Caco-2 (cell line): Measurements from ENCODE around the gene GNPTAB. TPM values are rescaled to one million over a fixed set of nuclear protein-coding genes. Genes with fewer than 3 reads are reported as not detected.

Experiments used
- BruUV-seq: library from RNA; stranded (reverse); fragments of 400-500 nt; replicated peaks from 2 replicates; lab custom pipeline; 2021; lab: Mats Ljungman, UMichigan
- CTCF ChIA-PET: fragments of 300-600 bp; sonication (Branson Sonifier 250); formaldehyde crosslinking; loops from one replicate; lab custom pipeline; 2022; ENCODE audit warnings: antibody characterized with exemption; lab: Charles Lee
- POLR2A ChIA-PET: fragments of 300-600 bp; sonication (Branson Sonifier 250); formaldehyde crosslinking; loops from one replicate; lab custom pipeline; 2022; ENCODE audit warnings: antibody characterized with exemption; lab: Charles Lee
- DNase-seq, 2 experiments: peaks; one replicate each; pipeline versions ENCODE4 v3.0.0 to v3.0.0-alpha.2; 2020 to 2022
- H3K27me3 ChIP-seq: replicated peaks from 2 replicates; pipeline ENCODE4 v1.6.0; 2011; ENCODE audit warnings: low read length; ENCODE audit not compliant: control insufficient read depth, insufficient read depth
- H3K36me3 ChIP-seq: 2 replicates; pipeline ENCODE4 v1.5.1; 2011; ENCODE audit warnings: low read length; ENCODE audit not compliant: control insufficient read depth, insufficient read depth
- H3K4me1 ChIP-seq: fragments of 250-450 bp; sonication (Bioruptor Pico); 2 replicates; pipeline ENCODE4 v1.5.1; 2020; ENCODE audit warnings: mild to moderate bottlenecking
- H3K4me3 ChIP-seq: 2 replicates; pipeline ENCODE4 v1.5.1; 2011; ENCODE audit warnings: low read depth, mild to moderate bottlenecking, control low read depth, low read length
- H3K9me3 ChIP-seq: fragments of 250-450 bp; sonication (Bioruptor Pico); 2 replicates; pipeline ENCODE4 v1.5.1; 2020; ENCODE audit warnings: mild to moderate bottlenecking, moderate library complexity
- H3K27ac Mint-ChIP-seq: one replicate; pipeline ENCODE4 v1.8.0; 2022; ENCODE audit warnings: mixed read lengths; ENCODE audit not compliant: unreplicated experiment
- H3K27me3 Mint-ChIP-seq: one replicate; pipeline ENCODE4 v1.8.0; 2022; ENCODE audit warnings: mixed read lengths; ENCODE audit not compliant: insufficient read depth, unreplicated experiment
- H3K36me3 Mint-ChIP-seq: one replicate; pipeline ENCODE4 v1.8.0; 2022; ENCODE audit warnings: mild to moderate bottlenecking, mixed read lengths; ENCODE audit not compliant: insufficient read depth, unreplicated experiment
- H3K4me1 Mint-ChIP-seq: one replicate; pipeline ENCODE4 v1.8.0; 2022; ENCODE audit warnings: low read depth, mixed read lengths; ENCODE audit not compliant: unreplicated experiment
- H3K4me3 Mint-ChIP-seq: one replicate; pipeline ENCODE4 v1.8.0; 2022; ENCODE audit warnings: mild to moderate bottlenecking, moderate library complexity, mixed read lengths; ENCODE audit not compliant: unreplicated experiment
- H3K9me3 Mint-ChIP-seq: one replicate; pipeline ENCODE4 v1.8.0; 2022; ENCODE audit warnings: mixed read lengths; ENCODE audit not compliant: unreplicated experiment
- intact Hi-C: fragments of 100-400 bp; cut with micrococcal nuclease; formaldehyde crosslinking; loops from one replicate; pipeline ENCODE4 v1.10.0; 2022; ENCODE audit not compliant: unreplicated experiment
- total RNA-seq: library from RNA; stranded (reverse); gene quantifications from 2 replicates; pipeline ENCODE4 v1.2.3, GENCODE V29; 2022
- TF ChIP-seq, protein P1 (sequence below), 2 experiments: fragments of 200-600 bp in 1 of 2; IDR thresholded peaks; 1 replicate in 1 of 2; 2 replicates in 1 of 2; pipeline versions ENCODE4 v1.5.1 to v1.8.0; 2011 to 2022; ENCODE audit warnings: antibody characterized with exemption in 1 of 2, control low read depth in 1 of 2, inconsistent platforms in 1 of 2, low read depth in 1 of 2, low read length in 1 of 2, mild to moderate bottlenecking in 1 of 2, moderate library complexity in 1 of 2; ENCODE audit not compliant: insufficient read depth in 1 of 2, severe bottlenecking in 1 of 2, unreplicated experiment in 1 of 2

The GNPTAB gene
- total RNA-seq, 1 experiment from 2014 or later, result 39.1 TPM

DNA sequence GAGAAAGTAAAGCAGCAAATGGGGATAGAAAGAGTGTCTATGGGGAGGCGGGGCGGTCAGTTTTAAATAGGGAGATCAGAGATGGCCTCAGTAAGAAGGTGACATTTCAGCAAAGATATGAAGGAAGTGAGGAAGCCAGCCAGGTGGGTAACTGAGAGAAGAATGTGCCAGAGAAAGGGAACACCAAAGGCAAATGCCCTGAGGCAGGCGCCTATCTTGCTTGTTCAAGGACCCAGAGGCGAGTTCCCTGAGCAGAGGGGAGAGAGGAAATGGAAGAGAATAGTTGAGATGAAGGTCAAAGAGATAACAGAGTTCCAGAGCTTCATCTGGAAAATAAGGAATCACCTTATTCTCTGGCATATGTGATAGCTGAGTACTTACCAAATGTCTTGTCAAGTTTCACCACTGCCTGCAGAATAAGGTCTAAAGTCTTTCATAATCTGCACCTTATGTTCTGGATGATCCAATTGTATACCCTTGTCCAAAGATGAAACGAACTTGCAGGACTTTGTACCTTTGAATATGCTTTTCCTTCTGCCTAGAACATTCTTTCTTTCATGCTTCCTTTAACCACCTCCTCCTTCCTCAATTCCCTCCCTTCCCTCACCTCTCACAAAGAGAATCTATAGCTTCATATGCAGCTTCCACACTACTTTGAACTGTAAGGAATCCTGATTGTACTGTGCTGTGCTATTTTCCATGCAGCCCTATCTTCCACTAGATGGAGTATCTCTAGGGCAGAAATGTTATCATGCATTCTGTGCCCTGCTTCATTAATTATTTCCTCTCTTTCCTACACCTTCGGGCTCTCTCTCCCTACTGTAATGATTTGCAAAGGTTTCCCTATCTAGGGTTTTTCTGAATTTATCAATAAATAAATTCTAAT is 38.5 kb downstream of the GNPTAB start:
- intact Hi-C loops, result loop anchor here (1.0 kb wide), 2 partner anchors 39 to 47 kb away; no protein-coding TSS in a partner anchor
- DNase-seq, result peak; percentile 14 to 55
- Mint-ChIP-seq H3K4me3 (no peak overlapping the region), H3K4me1 (peaks cover 16% of the 10 kb centered on the region), H3K27ac (no peak overlapping the region), H3K27me3 (no peaks in the 10 kb centered on the region), H3K36me3 (no peaks in the 10 kb centered on the region), H3K9me3 (no peaks in the 10 kb centered on the region)
- TF ChIP-seq, protein P1, sequence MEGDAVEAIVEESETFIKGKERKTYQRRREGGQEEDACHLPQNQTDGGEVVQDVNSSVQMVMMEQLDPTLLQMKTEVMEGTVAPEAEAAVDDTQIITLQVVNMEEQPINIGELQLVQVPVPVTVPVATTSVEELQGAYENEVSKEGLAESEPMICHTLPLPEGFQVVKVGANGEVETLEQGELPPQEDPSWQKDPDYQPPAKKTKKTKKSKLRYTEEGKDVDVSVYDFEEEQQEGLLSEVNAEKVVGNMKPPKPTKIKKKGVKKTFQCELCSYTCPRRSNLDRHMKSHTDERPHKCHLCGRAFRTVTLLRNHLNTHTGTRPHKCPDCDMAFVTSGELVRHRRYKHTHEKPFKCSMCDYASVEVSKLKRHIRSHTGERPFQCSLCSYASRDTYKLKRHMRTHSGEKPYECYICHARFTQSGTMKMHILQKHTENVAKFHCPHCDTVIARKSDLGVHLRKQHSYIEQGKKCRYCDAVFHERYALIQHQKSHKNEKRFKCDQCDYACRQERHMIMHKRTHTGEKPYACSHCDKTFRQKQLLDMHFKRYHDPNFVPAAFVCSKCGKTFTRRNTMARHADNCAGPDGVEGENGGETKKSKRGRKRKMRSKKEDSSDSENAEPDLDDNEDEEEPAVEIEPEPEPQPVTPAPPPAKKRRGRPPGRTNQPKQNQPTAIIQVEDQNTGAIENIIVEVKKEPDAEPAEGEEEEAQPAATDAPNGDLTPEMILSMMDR (IDR thresholded peaks at IDR 0.05; ENCODE audit: insufficient read depth in 1 of 2, low read depth in 1 of 2, low read length in 1 of 2, severe bottlenecking in 1 of 2, unreplicated experiment in 1 of 2), result peak in 1 of 2 experiments; percentile 44
- BruUV-seq, result no TSS peak
- ChIA-PET POLR2A (no interaction called here), CTCF (interaction anchor here (0.5 to 1.7 kb wide), 6 partner anchors 12 to 260 kb away, joined by 3 to 9 read pairs (median 4); partner anchors contain the start of gene GNPTAB)
- no peaks in the 10 kb centered on the region; the same call in 1 of the 2 replicates for H3K36me3 ChIP-seq
- H3K27me3 ChIP-seq, result no peaks in the 10 kb centered on the region
- H3K4me3 ChIP-seq, result no peak overlapping the region
- peaks cover 12% of the 10 kb centered on the region; the same call in 1 of the 2 replicates for H3K4me1 ChIP-seq
- H3K9me3 ChIP-seq, result no peaks in the 10 kb centered on the region

DNA sequence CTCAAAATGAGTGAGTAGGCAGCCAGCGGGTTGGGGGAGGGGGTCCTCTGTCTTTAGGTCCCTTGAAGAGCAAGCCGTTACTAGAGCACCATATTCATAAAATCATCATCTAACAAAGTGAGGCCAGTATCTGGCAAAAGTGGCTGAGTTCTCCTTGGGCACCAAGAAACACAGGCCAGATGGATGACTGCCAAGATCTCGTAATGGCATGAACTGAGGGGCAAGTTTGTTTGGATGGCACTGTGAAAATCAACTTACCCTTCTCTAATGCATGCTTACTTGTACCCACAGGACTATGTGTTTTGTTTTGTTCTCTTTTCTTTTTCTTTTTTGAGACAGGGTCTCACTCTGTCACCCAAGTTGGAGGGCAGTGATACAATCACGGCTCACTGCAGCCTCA is 41.6 kb downstream of the GNPTAB start:
- peaks cover 16% of the 10 kb centered on the region for H3K4me1 Mint-ChIP-seq
- intact Hi-C loops, result no loop called here
- H3K27me3 ChIP-seq, result no peaks in the 10 kb centered on the region
- BruUV-seq, result no TSS peak
- no peaks in the 10 kb centered on the region for H3K9me3 ChIP-seq
- no peak overlapping the region for H3K4me3 ChIP-seq
- CTCF ChIA-PET, result no interaction called here
- no peak overlapping the region for H3K27ac Mint-ChIP-seq
- peaks cover 12% of the 10 kb centered on the region; the same call in 1 of the 2 replicates for H3K4me1 ChIP-seq
- H3K4me3 Mint-ChIP-seq, result no peak overlapping the region
- no peaks in the 10 kb centered on the region; the same call in none of the 2 replicates for H3K36me3 ChIP-seq
- H3K27me3 Mint-ChIP-seq, result no peaks in the 10 kb centered on the region
- TF ChIP-seq, protein P1 (IDR thresholded peaks at IDR 0.05; ENCODE audit: insufficient read depth in 1 of 2, low read depth in 1 of 2, low read length in 1 of 2, severe bottlenecking in 1 of 2, unreplicated experiment in 1 of 2), result no peak
- DNase-seq, result no peak
- no peaks in the 10 kb centered on the region for H3K9me3 Mint-ChIP-seq
- H3K36me3 Mint-ChIP-seq, result peaks cover 5% of the 10 kb centered on the region
- POLR2A ChIA-PET, result no interaction called here

DNA sequence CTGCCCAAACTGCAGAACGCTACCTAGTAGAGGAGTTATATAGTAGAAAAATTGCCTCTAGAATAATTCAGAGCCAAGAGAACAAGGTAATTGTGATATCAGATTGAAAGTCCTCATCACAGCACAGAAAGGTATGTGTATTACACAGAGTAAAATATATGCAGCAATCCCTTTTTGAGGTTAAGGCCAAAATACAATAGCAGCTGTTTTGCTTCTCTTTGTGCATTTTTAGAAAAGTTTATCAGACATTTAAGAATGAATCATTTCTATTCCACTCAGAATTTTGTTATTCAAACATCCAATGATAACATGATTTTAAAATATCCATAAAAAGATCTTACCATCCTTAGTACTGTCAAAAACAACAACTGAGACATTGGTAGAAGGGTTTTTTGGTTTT is 45.1 kb downstream of the GNPTAB start:
- H3K27ac Mint-ChIP-seq, result no peak overlapping the region
- POLR2A ChIA-PET, result no interaction called here
- H3K4me1 Mint-ChIP-seq, result peaks cover 6% of the 10 kb centered on the region
- DNase-seq, result no peak
- H3K9me3 Mint-ChIP-seq, result no peaks in the 10 kb centered on the region
- Histone ChIP-seq H3K27me3 (no peaks in the 10 kb centered on the region), H3K4me1 (no peaks in the 10 kb centered on the region), H3K36me3 (no peaks in the 10 kb centered on the region; the same call in none of the 2 replicates), H3K4me3 (no peak overlapping the region), H3K9me3 (no peaks in the 10 kb centered on the region)
- no TSS peak for BruUV-seq
- TF ChIP-seq, protein P1 (IDR thresholded peaks at IDR 0.05; ENCODE audit: insufficient read depth in 1 of 2, low read depth in 1 of 2, low read length in 1 of 2, severe bottlenecking in 1 of 2, unreplicated experiment in 1 of 2), result no peak
- no peak overlapping the region for H3K4me3 Mint-ChIP-seq
- H3K27me3 Mint-ChIP-seq, result no peaks in the 10 kb centered on the region
- intact Hi-C loops, result no loop called here
- peaks cover 11% of the 10 kb centered on the region for H3K36me3 Mint-ChIP-seq
- CTCF ChIA-PET, result no interaction called here
